Activated CD4-positive, alpha-beta T cell treated with anti-CD3 and anti-CD28 coated beads, Interleukin-10, Interleukin-2, amounts not matched to agents 100 ng/mL and 50 ng/mL, durations not matched to agents 16 hours and 8 hours (primary cell): Measurements from ENCODE around the gene CTDSP2.
"Not testable (repeated sequence)": the region's sequence is repeated elsewhere in the genome, so short reads cannot be mapped to it uniquely, and the experiment has no call there.

Experiments used
- DNase-seq: peaks from one replicate; pipeline ENCODE4 v3.0.0-alpha.2; 2020

CTDSP2 gene

GRCh38 chr12:57777367-57777766 is 69.2 kb downstream of the CTDSP2 start:
- no peak for DNase-seq

- no peak for DNase-seq
Measured at GRCh38 chr12:57776247-57776587, 70.3 kb downstream of the CTDSP2 start.

- no peak for DNase-seq
Measured at GRCh38 chr12:57775563-57776246, 70.8 kb downstream of the CTDSP2 start.

- no peak for DNase-seq
Measured at GRCh38 chr12:57775044-57775443, 71.5 kb downstream of the CTDSP2 start.

GRCh38 chr12:57774634-57775033 is 71.9 kb downstream of the CTDSP2 start:
- DNase-seq: not testable (repeated sequence)

- DNase-seq: peak; percentile 62
Measured at GRCh38 chr12:57772429-57773322, 73.9 kb downstream of the CTDSP2 start, which contains the start of gene EEF1AKMT3. TSS of gene EEF1AKMT3 (plus strand) at chr12:57772614. CDS start at chr12:57772725, 111 bp downstream.

- peak; percentile 98 for DNase-seq
Measured at GRCh38 chr12:57771873-57772428, 74.6 kb downstream of the CTDSP2 start, which contains the start of gene METTL1. TSS of gene METTL1 (minus strand) at chr12:57772105. CDS start at chr12:57772083, 22 bp downstream.

GRCh38 chr12:57771236-57771872 is 75.2 kb downstream of the CTDSP2 start:
- DNase-seq: peak; percentile 94

GRCh38 chr12:57770734-57771133 is 75.8 kb downstream of the CTDSP2 start:
- no peak for DNase-seq
